OCI-LY1 (cell line): Measurements from ENCODE around the gene NSD2.

ENCODE experiments used
- H2AFZ ChIP-seq: fragments of 200-600 bp; sonication (generic), shearing (Covaris generic); 2 replicates; pipeline ENCODE4 v1.6.0; 2014; ENCODE audit warnings: antibody characterized with exemption, mild to moderate bottlenecking, low read length
- H3F3A ChIP-seq: fragments of 200-600 bp; sonication (generic), shearing (Covaris generic); 2 replicates; pipeline ENCODE4 v1.6.0; 2014; ENCODE audit warnings: mild to moderate bottlenecking, antibody characterized with exemption, low read length, moderate library complexity; ENCODE audit not compliant: insufficient read depth
- H3K27ac ChIP-seq: fragments of 200-600 bp; sonication (generic); 2 replicates; pipeline ENCODE4 v1.5.1; 2014; ENCODE audit warnings: low read length, mixed run types, mild to moderate bottlenecking, low read depth; ENCODE audit not compliant: poor library complexity, severe bottlenecking
- H3K27me3 ChIP-seq: fragments of 200-600 bp; sonication (generic); 2 replicates; pipeline ENCODE4 v1.6.0; 2014; ENCODE audit warnings: antibody characterized with exemption, mild to moderate bottlenecking, low read length, moderate library complexity; ENCODE audit not compliant: insufficient read depth
- H3K36me3 ChIP-seq: fragments of 200-600 bp; sonication (generic); 2 replicates; pipeline ENCODE4 v1.6.1; 2014; ENCODE audit warnings: mild to moderate bottlenecking, antibody characterized with exemption, low read length, moderate library complexity, mixed read lengths; ENCODE audit not compliant: insufficient read depth
- H3K4me1 ChIP-seq: fragments of 200-600 bp; sonication (generic); 2 replicates; pipeline ENCODE4 v1.5.1; 2014; ENCODE audit warnings: mild to moderate bottlenecking, low read length, moderate library complexity; ENCODE audit not compliant: insufficient read depth, severe bottlenecking
- H3K4me2 ChIP-seq: fragments of 200-600 bp; sonication (generic), shearing (Covaris generic); 2 replicates; pipeline ENCODE4 v1.6.1; 2014; ENCODE audit warnings: low read length
- H3K4me3 ChIP-seq: fragments of 200-600 bp; sonication (generic); 2 replicates; pipeline ENCODE4 v1.5.1; 2014; ENCODE audit warnings: low read length, low read depth, mild to moderate bottlenecking, mixed read lengths; ENCODE audit not compliant: poor library complexity, severe bottlenecking
- H3K79me2 ChIP-seq: fragments of 200-600 bp; shearing (Covaris generic); 2 replicates; pipeline ENCODE4 v1.6.1; 2016; ENCODE audit warnings: mixed run types, low read length, mixed read lengths; ENCODE audit not compliant: insufficient read depth
- H3K9ac ChIP-seq: fragments of 200-600 bp; sonication (generic), shearing (Covaris generic); 2 replicates; pipeline ENCODE4 v1.6.1; 2014; ENCODE audit warnings: mild to moderate bottlenecking, low read length, mixed read lengths
- H3K9me2 ChIP-seq: fragments of 200-600 bp; sonication (generic), shearing (Covaris generic); 2 replicates; pipeline ENCODE4 v1.6.1; 2014; ENCODE audit warnings: low read depth, mild to moderate bottlenecking, low read length, mixed read lengths
- H3K9me3 ChIP-seq: fragments of 200-600 bp; shearing (Covaris generic); 2 replicates; pipeline ENCODE4 v1.6.1; 2014; ENCODE audit warnings: low read length, mixed read lengths
- H4K20me1 ChIP-seq: fragments of 200-600 bp; sonication (generic), shearing (Covaris generic); 2 replicates; pipeline ENCODE4 v1.6.0; 2016; ENCODE audit warnings: mild to moderate bottlenecking, low read length; ENCODE audit not compliant: insufficient read depth
- EZH2 ChIP-seq: fragments of 200-600 bp; sonication (generic), shearing (Covaris generic); IDR thresholded peaks from 2 replicates; pipeline ENCODE4 v1.8.0; 2017; ENCODE audit warnings: borderline replicate concordance, mixed run types, mild to moderate bottlenecking, antibody characterized with exemption, low read length, moderate library complexity, mixed read lengths
- TF ChIP-seq, protein P1 (sequence below): fragments of 200-600 bp; sonication (generic), shearing (Covaris generic); IDR thresholded peaks from 2 replicates; pipeline ENCODE4 v1.5.1; 2017; ENCODE audit warnings: mild to moderate bottlenecking, antibody characterized with exemption, low read length, moderate library complexity, mixed read lengths

The NSD2 gene

DNA sequence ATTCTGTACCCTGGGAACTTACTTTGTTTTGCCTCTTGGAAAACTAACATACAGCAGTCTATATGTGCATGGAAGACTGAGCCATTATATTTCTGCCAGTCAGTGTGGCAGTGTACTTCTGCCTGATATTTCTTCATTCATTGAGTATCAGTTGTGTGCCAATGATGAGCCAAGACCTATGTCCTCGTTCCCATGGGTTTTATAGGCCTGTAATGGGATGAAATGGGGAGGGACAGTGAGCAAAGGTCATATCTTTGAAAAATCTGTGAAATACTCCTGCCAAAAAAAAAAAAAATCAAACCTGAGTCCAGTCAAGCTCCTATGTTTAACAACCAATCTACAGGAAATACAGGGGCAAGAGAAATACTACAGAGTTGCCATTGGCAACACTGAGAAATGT is 9.1 kb downstream of the NSD2 start:
- no peak overlapping the region for H2AFZ ChIP-seq
- peaks cover 19% of the 10 kb centered on the region for H3K4me1 ChIP-seq
- H3K9ac ChIP-seq = no peak overlapping the region
- H4K20me1 ChIP-seq = no peaks in the 10 kb centered on the region
- peaks cover 92% of the 10 kb centered on the region for H3K79me2 ChIP-seq
- no peaks in the 10 kb centered on the region for H3K9me3 ChIP-seq
- H3F3A ChIP-seq = no peaks in the 10 kb centered on the region
- no peak overlapping the region for H3K4me2 ChIP-seq
- H3K36me3 ChIP-seq = peaks cover 10% of the 10 kb centered on the region; the same call in 1 of the 2 replicates
- no peaks in the 10 kb centered on the region for H3K27me3 ChIP-seq
- H3K27ac ChIP-seq = no peak overlapping the region
- no peak overlapping the region for H3K4me3 ChIP-seq
- TF ChIP-seq, protein P1, sequence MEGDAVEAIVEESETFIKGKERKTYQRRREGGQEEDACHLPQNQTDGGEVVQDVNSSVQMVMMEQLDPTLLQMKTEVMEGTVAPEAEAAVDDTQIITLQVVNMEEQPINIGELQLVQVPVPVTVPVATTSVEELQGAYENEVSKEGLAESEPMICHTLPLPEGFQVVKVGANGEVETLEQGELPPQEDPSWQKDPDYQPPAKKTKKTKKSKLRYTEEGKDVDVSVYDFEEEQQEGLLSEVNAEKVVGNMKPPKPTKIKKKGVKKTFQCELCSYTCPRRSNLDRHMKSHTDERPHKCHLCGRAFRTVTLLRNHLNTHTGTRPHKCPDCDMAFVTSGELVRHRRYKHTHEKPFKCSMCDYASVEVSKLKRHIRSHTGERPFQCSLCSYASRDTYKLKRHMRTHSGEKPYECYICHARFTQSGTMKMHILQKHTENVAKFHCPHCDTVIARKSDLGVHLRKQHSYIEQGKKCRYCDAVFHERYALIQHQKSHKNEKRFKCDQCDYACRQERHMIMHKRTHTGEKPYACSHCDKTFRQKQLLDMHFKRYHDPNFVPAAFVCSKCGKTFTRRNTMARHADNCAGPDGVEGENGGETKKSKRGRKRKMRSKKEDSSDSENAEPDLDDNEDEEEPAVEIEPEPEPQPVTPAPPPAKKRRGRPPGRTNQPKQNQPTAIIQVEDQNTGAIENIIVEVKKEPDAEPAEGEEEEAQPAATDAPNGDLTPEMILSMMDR = no peak
- H3K9me2 ChIP-seq = no peaks in the 10 kb centered on the region

DNA sequence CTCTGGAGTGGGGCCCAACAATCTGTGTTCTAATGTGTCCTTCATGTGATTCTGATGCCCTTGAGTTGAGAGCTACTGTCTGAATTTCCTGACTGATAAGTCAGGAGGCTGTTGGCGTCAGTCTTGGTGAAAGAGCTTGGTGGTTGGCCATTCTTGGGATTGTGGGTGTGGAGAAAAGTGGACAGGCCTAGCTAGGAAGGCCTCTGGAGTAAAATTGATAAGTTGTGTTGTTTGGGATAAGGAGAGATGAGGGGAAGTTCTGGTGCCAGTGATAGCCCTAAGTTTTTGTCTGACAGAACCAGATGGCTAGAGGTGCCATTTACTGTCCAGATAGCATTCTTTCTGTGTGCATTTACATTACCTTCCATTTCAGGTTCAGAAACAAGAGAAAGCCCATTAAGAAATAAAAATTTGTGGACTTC is 11.7 kb downstream of the NSD2 start:
- Histone ChIP-seq H3K4me2 (no peak overlapping the region), H3K9ac (no peak overlapping the region), H3F3A (no peaks in the 10 kb centered on the region), H3K9me2 (no peaks in the 10 kb centered on the region), H3K9me3 (no peaks in the 10 kb centered on the region), H4K20me1 (no peaks in the 10 kb centered on the region), H3K27ac (no peak overlapping the region), H3K36me3 (peaks cover 10% of the 10 kb centered on the region; the same call in 1 of the 2 replicates), H3K4me1 (peaks cover 17% of the 10 kb centered on the region), H3K4me3 (no peak overlapping the region), H3K27me3 (no peaks in the 10 kb centered on the region), H2AFZ (no peak overlapping the region), H3K79me2 (peaks cover 94% of the 10 kb centered on the region)
- TF ChIP-seq, protein P1 = no peak
- TF ChIP-seq EZH2 = no peak

DNA sequence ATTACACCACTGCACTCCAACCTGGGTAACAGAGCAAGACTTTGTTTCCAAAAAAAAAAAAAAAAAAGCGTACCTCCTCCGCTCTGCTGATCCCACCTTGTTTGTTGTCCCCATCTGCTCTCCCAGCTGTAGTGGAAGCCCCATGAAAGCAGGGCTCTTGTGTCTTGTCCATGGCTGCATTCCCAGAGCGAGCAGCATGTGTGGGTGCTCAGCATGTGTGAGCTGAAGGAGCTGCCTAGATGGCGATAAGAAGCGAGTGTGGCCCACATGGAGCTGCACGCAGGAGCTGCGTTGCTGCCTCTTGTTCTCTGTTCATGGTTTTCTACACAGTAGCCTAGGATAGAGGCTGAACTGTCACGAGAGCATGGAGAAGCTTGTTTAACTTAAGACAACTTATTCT is 12.4 kb downstream of the NSD2 start:
- peaks cover 15% of the 10 kb centered on the region for H3K4me1 ChIP-seq
- H3K9me3 ChIP-seq = no peaks in the 10 kb centered on the region
- H3K9ac ChIP-seq = no peak overlapping the region
- no peak overlapping the region for H2AFZ ChIP-seq
- H3K27me3 ChIP-seq = no peaks in the 10 kb centered on the region
- H4K20me1 ChIP-seq = no peaks in the 10 kb centered on the region
- no peak overlapping the region for H3K4me2 ChIP-seq
- H3K27ac ChIP-seq = no peak overlapping the region
- no peak for TF ChIP-seq EZH2
- TF ChIP-seq, protein P1 = no peak
- H3K36me3 ChIP-seq = peaks cover 10% of the 10 kb centered on the region; the same call in 1 of the 2 replicates
- no peaks in the 10 kb centered on the region for H3K9me2 ChIP-seq
- H3F3A ChIP-seq = no peaks in the 10 kb centered on the region
- no peak overlapping the region for H3K4me3 ChIP-seq
- H3K79me2 ChIP-seq = peaks cover 96% of the 10 kb centered on the region
